ENCODE results near the gene IGFBP5. TPM values are rescaled to one million over a fixed set of nuclear protein-coding genes. Genes with fewer than 3 reads are reported as not detected.

IGFBP5 gene
- total and polyA plus RNA-seq, 2 of the 8 experiments (the other 6 are each of a cell fraction or from before 2014, with no cell fraction given): 2.2 to 2.5 TPM

DNA sequence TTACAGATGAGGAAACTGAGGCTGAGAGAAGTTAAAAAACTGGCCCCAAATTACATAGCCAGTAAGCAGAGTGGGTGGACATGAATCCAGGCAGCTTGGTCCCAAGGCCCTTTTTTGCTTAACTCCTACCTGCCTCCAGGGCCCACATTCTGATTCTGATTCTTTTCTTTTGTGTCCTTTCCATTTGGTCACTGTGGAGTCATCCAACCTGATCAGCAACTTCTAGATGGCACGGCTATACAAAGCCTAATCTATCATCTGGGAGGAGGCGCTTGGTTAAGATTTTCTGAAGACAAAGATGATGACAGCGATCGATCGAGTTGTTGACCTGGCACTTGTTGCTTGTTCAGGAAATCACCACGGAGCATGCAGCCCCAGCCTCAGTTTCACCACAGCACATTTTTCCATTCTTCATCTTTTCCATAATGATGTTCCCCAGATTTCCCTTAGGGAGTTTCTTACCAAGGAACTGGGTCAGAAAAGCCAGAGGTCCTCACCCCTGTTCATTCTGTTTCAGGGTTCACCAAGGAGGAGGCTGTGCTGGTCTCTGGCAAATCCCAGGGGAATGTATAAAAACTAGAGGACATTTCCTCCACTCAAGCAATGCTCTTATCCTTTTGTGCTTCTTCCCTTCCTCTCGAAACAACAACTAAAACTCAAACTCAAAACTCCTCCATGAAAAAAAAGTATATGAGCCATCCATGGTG, 69.0 kb downstream of the IGFBP5 start:
- Histone ChIP-seq H3K56ac (replicated peaks; ENCODE audit: insufficient read length, low read depth, low read length) (no peak overlapping the region), H3K36me3 (ENCODE audit: control insufficient read depth in 2 of 4, insufficient read depth in 4 of 4, low read length in 3 of 4) (no peaks in the 10 kb centered on the region), H3K18ac (ENCODE audit: extremely low read depth, low read length) (no peak overlapping the region), H3K9me3 (ENCODE audit: insufficient read depth in 2 of 2, low read depth in 1 of 2, low read length in 1 of 2) (no peaks in the 10 kb centered on the region; a peak in 1 of 4 replicates), H4K20me1 (replicated peaks in 1 of 2; ENCODE audit: control insufficient read depth in 1 of 2, insufficient read depth in 2 of 2, low read length in 2 of 2) (no peaks in the 10 kb centered on the region), H3K4ac (replicated peaks; ENCODE audit: insufficient read length, low read depth, low read length) (no peak overlapping the region), H3K79me1 (ENCODE audit: low read depth, low read length) (no peaks in the 10 kb centered on the region), H3K9ac (replicated peaks in 1 of 4; ENCODE audit: extremely low read depth in 1 of 4, low read depth in 3 of 4, low read length in 3 of 4) (no peak overlapping the region), H2BK15ac (ENCODE audit: low read length) (no peak overlapping the region), H3K79me2 (ENCODE audit: control insufficient read depth in 1 of 2, insufficient read depth in 2 of 2, low read length in 2 of 2) (no peaks in the 10 kb centered on the region), H2AFZ (ENCODE audit: low read length) (no peak overlapping the region), H3K23ac (ENCODE audit: insufficient read length) (no peak overlapping the region), H4K8ac (ENCODE audit: extremely low read depth, insufficient read depth, low read length) (no peak overlapping the region), H3K27ac (ENCODE audit: low read depth, low read length) (no peak overlapping the region; the same call in 1 of the 2 replicates), H2AK5ac (ENCODE audit: low read depth, low read length) (no peak overlapping the region), H3K23me2 (ENCODE audit: low read depth, low read length) (no peaks in the 10 kb centered on the region), H3K4me2 (ENCODE audit: insufficient read depth in 1 of 2, low read depth in 2 of 2, low read length in 2 of 2) (no peak overlapping the region), H4K91ac (replicated peaks; ENCODE audit: insufficient read length, low read length) (no peak overlapping the region), H3K27me3 (replicated peaks in 1 of 4; ENCODE audit: control insufficient read depth in 3 of 4, extremely low read depth in 1 of 4, insufficient read depth in 3 of 4, low read length in 3 of 4) (no peaks in the 10 kb centered on the region; a peak in 1 of 7 replicates), H4K5ac (ENCODE audit: insufficient read length, low read depth, low read length) (no peak overlapping the region), H2BK5ac (ENCODE audit: low read depth, low read length) (no peak overlapping the region), H3K4me3 (ENCODE audit: extremely low read depth in 1 of 4, insufficient read depth in 2 of 4, low read depth in 3 of 4, low read length in 4 of 4) (no peak overlapping the region), H3K14ac (ENCODE audit: insufficient read length) (no peak overlapping the region), H2BK12ac (ENCODE audit: low read depth, low read length) (no peak overlapping the region), H2BK120ac (replicated peaks; ENCODE audit: low read depth, low read length) (no peak overlapping the region), H3K4me1 (replicated peaks in 1 of 4; ENCODE audit: control insufficient read depth in 3 of 4, insufficient read depth in 4 of 4, low read length in 3 of 4) (peaks cover 0 to 4% (median under 1%) of the 10 kb centered on the region in 4 experiments; a peak in 1 of 7 replicates), H2BK20ac (ENCODE audit: low read length) (no peak overlapping the region)
- TF ChIP-seq, protein P1, sequence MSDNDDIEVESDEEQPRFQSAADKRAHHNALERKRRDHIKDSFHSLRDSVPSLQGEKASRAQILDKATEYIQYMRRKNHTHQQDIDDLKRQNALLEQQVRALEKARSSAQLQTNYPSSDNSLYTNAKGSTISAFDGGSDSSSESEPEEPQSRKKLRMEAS (IDR thresholded peaks at IDR 0.05): no peak
- TF ChIP-seq RXRA (IDR thresholded peaks at IDR 0.05; ENCODE audit: insufficient read depth, low read depth, low read length) (no peak), POLR2AphosphoS5 (IDR thresholded peaks at IDR 0.05; ENCODE audit: low read depth, low read length) (no peak), ASH2L (IDR thresholded peaks at IDR 0.05; ENCODE audit: low read length) (no peak), MAFK (IDR thresholded peaks at IDR 0.05; ENCODE audit: low read depth, low read length) (no peak), JUND (IDR thresholded peaks at IDR 0.05; ENCODE audit: low read length) (no peak)
- TF ChIP-seq, protein P2, sequence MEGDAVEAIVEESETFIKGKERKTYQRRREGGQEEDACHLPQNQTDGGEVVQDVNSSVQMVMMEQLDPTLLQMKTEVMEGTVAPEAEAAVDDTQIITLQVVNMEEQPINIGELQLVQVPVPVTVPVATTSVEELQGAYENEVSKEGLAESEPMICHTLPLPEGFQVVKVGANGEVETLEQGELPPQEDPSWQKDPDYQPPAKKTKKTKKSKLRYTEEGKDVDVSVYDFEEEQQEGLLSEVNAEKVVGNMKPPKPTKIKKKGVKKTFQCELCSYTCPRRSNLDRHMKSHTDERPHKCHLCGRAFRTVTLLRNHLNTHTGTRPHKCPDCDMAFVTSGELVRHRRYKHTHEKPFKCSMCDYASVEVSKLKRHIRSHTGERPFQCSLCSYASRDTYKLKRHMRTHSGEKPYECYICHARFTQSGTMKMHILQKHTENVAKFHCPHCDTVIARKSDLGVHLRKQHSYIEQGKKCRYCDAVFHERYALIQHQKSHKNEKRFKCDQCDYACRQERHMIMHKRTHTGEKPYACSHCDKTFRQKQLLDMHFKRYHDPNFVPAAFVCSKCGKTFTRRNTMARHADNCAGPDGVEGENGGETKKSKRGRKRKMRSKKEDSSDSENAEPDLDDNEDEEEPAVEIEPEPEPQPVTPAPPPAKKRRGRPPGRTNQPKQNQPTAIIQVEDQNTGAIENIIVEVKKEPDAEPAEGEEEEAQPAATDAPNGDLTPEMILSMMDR (IDR thresholded peaks at IDR 0.05; ENCODE audit: control extremely low read depth in 1 of 3, insufficient read depth in 1 of 3, low read depth in 1 of 3, low read length in 3 of 3): no peak
- CTCF ChIA-PET (ENCODE audit: partially characterized antibody): interaction anchor here (1.6 kb wide), 1 partner anchor 20 kb away, joined by 3 read pairs; no protein-coding TSS in a partner anchor
- no peak for DNase-seq (ENCODE audit: low read depth in 1 of 2, low spot score in 2 of 2)
- POLR2A ChIA-PET (ENCODE audit: partially characterized antibody): no interaction called here
- 85 to 100% methylated on average over 1 to 7 of the region's 7 CpGs for WGBS, 2 experiments (ENCODE audit: extremely low coverage in 1 of 2, insufficient coverage in 1 of 2, insufficient read length in 1 of 2, insufficient replicate concordance in 2 of 2, low coverage in 1 of 2, low lambda C conversion rate in 2 of 2, missing lambda C conversion rate in 1 of 2)
- FAIRE-seq: no peak

Data from H1 (cell line).